Measurements from ENCODE around the gene LRRC2. TPM values are rescaled to one million over a fixed set of nuclear protein-coding genes. Genes with fewer than 3 reads are reported as not detected.
"Not testable (repeated sequence)": the region's sequence is repeated elsewhere in the genome, so short reads cannot be mapped to it uniquely, and the experiment has no call there.

LRRC2 gene
- total RNA-seq, 4 donors from 2014 or later: 1.0 to 3.5 (median 3.3) TPM

DNA sequence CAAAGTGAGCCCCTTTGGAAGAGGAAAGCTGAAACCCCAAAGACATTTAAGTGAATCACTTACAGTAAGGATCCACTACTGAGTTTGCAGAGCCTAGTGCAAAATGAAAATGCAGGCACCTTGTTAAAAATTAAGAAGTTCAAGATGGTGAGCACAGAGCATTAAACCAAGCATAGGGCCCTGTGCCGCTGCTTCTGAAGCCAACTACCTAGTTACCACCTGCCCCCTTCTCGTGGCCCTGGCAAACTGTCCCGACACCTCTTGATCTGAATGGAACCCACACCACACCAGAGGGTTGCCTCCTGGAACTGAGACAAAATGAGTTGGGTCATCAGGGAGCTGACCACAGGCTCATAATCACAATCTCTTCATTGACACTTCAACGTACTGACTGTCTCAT, 25.6 kb downstream of the LRRC2 start:
- TF ChIP-seq, protein P1, sequence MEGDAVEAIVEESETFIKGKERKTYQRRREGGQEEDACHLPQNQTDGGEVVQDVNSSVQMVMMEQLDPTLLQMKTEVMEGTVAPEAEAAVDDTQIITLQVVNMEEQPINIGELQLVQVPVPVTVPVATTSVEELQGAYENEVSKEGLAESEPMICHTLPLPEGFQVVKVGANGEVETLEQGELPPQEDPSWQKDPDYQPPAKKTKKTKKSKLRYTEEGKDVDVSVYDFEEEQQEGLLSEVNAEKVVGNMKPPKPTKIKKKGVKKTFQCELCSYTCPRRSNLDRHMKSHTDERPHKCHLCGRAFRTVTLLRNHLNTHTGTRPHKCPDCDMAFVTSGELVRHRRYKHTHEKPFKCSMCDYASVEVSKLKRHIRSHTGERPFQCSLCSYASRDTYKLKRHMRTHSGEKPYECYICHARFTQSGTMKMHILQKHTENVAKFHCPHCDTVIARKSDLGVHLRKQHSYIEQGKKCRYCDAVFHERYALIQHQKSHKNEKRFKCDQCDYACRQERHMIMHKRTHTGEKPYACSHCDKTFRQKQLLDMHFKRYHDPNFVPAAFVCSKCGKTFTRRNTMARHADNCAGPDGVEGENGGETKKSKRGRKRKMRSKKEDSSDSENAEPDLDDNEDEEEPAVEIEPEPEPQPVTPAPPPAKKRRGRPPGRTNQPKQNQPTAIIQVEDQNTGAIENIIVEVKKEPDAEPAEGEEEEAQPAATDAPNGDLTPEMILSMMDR (IDR thresholded peaks at IDR 0.05): no peak
- no peak for TF ChIP-seq POLR2A (IDR thresholded peaks at IDR 0.05)
- intact Hi-C loops (cut with DNase I; ENCODE audit: low total_unique reads): no loop called here
- no peak overlapping the region for H3K4me3 ChIP-seq (ENCODE audit: low read depth, poor library complexity, severe bottlenecking)
- peak; percentile 5 to 63 for DNase-seq (ENCODE audit: low spot score in 2 of 2)
- 94 to 99% methylated on average over 4 of the region's 4 CpGs for WGBS, 2 donors

DNA sequence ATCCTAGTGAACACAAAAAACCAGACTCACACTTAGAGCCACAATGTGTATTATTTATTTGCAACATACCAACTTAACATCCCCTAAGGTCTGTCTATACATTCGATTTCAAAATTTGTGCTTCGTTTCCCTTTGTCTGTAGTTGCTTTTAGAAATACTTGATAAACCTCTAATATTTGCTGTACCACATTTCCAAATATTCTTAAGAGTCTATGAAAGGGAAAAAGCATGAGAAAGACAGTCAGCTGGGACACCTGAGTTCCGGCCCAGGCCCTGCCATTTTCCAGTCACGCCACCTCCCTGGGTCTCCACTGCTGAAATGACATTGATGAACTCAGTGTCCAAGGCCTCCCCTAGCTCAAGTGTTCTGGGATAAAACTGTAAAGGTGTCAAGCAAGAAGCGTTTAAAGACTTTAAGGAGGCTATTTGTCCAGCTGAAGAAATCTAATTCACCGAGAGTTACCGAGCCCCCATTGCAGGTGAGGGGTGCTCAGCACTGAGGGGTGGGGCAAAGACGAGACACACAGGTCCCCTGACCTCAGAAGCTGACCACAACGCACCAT, 26.6 kb downstream of the LRRC2 start:
- 85 to 92% methylated on average over 9 of the region's 9 CpGs for WGBS, 2 donors
- intact Hi-C loops (cut with DNase I; ENCODE audit: low total_unique reads): no loop called here
- H3K4me3 ChIP-seq (ENCODE audit: low read depth, poor library complexity, severe bottlenecking): no peak overlapping the region
- TF ChIP-seq POLR2A (IDR thresholded peaks at IDR 0.05): no peak
- TF ChIP-seq, protein P1 (IDR thresholded peaks at IDR 0.05): no peak
- peak; percentile 3 to 48 for DNase-seq (ENCODE audit: low spot score in 2 of 2)

DNA sequence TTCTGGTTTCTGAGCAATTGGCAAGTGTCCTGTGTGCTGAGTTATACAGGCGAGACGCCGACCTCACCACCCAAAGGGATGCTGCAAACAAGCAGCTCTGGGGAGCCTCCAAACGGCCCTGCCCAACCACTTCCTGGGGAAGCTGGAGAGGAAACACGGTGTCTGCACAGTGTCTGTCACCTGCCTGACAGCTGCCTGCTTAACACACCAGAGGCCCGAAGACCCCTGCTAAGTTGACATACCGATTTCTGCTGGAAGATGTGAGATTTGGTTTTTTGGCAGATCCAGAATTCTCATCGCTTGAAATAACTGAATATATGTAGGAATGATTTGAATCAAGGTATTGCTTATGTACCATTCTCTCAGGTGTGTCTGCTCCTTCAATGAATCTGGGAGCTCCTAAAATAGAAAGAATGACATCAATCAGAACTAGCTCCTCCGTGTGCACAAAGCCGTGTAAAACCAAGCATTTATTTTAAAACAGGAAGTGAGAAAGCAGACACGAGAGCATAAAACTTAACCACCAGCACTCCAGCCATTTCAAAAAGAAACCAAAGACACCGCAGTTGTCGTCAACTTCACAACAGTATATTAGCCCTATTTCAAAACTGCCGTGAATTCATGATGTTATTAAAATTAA, 27.2 kb downstream of the LRRC2 start:
- TF ChIP-seq, protein P1 (IDR thresholded peaks at IDR 0.05): no peak
- no peak for TF ChIP-seq POLR2A (IDR thresholded peaks at IDR 0.05)
- 27 to 33% methylated on average over 14 of the region's 14 CpGs for WGBS, 2 donors
- DNase-seq (ENCODE audit: low spot score in 2 of 2): peak; percentile 57 to 93
- intact Hi-C loops (cut with DNase I; ENCODE audit: low total_unique reads): no loop called here
- no peak overlapping the region for H3K4me3 ChIP-seq (ENCODE audit: low read depth, poor library complexity, severe bottlenecking)

DNA sequence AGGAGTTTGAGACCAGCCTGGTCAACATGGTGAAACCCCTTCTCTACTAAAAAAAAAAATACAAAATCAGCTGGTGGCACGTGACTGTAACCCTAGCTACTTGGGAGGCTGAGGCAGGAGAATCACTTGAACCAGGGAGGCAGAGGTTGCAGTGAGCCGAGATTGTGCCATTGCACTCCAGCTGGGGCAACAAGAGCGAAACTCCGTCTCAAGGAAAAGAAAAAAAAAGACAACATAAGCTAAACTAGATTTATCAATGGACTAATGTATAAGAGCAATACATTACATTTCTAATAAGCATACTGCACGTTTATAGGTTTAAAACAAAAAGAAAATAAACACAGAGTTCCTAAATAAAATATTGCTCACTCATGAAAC, 27.7 kb downstream of the LRRC2 start:
- intact Hi-C loops (cut with DNase I; ENCODE audit: low total_unique reads); DNase-seq (ENCODE audit: low spot score in 2 of 2); H3K4me3 ChIP-seq (ENCODE audit: low read depth, poor library complexity, severe bottlenecking): not testable (repeated sequence)
- whole genome bisulfite sequencing, 2 donors: 59 to 62% methylated on average over 5 of the region's 5 CpGs

DNA sequence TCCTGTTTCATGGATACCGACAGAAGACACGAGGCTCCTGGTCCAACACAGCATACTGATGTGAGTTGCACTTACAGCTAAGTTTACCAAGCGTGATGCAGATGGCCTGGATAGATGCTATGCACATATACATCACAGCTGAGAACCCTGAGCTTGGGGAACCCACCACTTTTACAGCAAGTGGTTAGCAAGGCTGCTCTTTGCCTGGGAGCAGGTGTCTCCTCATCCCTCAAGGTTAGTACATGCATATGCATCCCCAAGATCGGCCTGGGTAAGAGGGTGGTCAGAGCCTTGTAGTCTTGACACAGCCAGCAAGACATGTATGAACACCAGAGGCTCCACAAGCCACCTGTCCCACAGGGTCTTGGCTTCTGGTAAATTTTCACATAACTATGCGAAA, 28.3 kb downstream of the LRRC2 start:
- H3K4me3 ChIP-seq (ENCODE audit: low read depth, poor library complexity, severe bottlenecking): no peak overlapping the region
- 91 to 96% methylated on average over 5 of the region's 5 CpGs for WGBS, 2 donors
- TF ChIP-seq, protein P1 (IDR thresholded peaks at IDR 0.05): no peak
- TF ChIP-seq POLR2A (IDR thresholded peaks at IDR 0.05): no peak
- no peak for DNase-seq (ENCODE audit: low spot score in 2 of 2)
- intact Hi-C loops (cut with DNase I; ENCODE audit: low total_unique reads): no loop called here

DNA sequence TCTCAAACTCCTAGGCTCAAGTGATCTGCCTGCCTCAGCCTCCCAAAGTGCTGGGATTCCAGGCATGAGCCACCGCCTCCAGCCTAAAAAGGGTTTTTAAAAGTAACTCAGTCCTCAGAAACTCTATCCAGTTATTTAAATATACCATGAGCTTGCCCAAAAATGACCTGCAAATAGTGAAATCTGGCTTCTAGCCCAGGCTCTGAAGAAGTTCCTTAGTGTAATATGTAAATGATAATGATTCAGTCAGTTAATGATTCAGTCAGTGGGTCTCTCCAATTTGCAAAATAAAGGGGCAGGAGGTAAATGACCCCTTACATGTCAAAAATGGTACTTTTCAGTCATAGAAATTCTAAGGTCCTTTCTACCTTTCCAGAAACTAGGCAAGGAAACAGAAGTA, 28.8 kb downstream of the LRRC2 start:
- no peak overlapping the region for H3K4me3 ChIP-seq (ENCODE audit: low read depth, poor library complexity, severe bottlenecking)
- TF ChIP-seq POLR2A (IDR thresholded peaks at IDR 0.05): no peak
- TF ChIP-seq, protein P1 (IDR thresholded peaks at IDR 0.05): no peak
- DNase-seq (ENCODE audit: low spot score in 2 of 2): no peak
- intact Hi-C loops (cut with DNase I; ENCODE audit: low total_unique reads): no loop called here
- WGBS, 2 donors: 100% methylated on average over 1 of the region's 1 CpG
